Measurements from ENCODE around the gene PLEKHM2.

The PLEKHM2 gene

DNA sequence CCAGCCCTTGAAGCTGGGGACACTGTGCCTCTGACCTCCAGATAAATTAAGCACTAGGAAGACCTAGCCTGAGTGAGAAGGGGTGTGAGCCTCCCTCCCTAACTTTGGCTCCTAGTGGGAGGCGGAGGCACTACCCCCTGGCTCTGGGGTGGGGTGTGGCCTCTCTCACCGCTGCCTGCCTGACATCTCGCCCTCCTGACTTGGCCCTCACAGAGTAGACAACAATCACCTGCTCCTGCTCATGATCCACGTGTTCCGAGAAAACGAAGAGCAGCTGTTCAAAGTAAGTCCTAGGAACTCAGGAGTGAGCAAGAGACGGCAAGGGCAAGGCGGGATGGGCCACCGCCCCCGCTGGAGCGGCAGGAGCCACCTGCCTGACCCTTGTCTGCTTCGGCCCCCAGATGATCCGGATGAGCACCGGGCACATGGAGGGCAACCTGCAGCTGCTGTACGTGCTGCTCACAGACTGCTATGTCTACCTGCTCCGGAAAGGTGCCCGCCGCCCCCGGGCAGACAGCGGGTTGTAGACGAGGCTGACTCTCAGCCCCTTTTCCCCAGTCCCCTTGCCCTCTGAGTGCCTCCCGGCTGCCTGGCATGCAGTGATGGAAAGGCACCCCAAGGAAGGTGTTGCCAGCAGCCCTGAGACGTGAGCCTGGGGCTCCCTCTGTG lies 43.9 kb downstream of the PLEKHM2 start:
- no peak for DNase-seq

DNA sequence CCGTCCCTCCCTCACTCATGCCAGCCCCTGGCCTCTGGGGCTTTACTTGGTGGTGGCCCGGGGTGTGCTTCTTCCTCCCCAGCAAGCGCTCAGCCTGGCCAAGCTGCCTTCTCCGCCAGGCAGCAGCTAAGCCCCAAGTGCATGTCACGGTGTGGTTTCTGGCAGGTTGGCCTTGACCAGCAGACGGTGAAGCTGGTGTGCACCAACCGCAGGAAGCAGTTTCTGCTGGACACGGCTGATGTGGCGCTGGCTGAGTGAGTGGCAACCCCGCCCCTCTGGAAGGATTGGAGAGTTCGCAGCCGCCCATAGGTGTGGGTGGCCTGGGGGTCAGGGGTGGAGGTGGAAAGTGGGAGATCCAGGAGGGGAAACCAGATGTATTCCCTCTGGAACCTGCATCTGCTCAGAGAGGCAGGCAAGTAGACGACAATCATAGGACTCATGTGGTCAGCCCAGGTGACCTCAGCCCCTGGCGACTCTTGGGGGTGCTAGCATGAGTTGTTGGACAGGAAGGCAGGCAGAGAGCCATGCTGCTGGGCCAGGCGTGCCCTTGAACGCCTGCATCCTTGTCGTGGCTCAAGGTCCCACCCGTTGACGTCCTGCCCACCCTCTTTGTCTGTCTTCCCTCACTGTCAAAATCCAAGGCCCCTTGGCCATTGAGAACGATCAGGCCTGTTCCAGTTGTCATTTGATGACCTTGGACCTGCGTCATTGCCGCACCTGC lies 45.0 kb downstream of the PLEKHM2 start:
- DNase-seq: no peak

- DNase-seq: no peak
Observed at GRCh38 chr1:15730423-15730822, 46.3 kb downstream of the PLEKHM2 start.

DNA sequence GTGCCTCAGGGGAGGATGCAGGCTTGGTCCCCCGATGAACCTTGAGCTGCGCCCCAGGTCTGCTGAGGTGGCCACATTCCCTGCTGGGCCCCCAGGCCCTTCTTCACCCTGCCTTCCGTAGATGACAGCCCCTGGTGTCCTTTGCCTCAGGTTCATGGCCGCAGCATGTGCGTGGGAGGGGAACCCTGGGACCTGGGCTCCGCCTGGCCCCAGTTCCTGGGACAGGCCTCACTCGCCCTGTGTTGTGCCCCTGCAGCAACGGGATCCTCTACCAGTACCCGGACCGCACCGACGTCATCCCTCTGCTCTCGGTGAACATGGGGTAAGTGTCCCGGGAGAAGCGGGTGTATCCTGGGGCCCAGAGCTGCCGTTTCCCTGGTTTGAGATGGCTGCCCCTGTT lies 46.8 kb downstream of the PLEKHM2 start:
- no peak for DNase-seq

GRCh38 chr1:15731735-15732685 lies 47.9 kb downstream of the PLEKHM2 start:
- no peak for DNase-seq

GRCh38 chr1:15732686-15733081 lies 48.6 kb downstream of the PLEKHM2 start:
- DNase-seq: no peak

DNA sequence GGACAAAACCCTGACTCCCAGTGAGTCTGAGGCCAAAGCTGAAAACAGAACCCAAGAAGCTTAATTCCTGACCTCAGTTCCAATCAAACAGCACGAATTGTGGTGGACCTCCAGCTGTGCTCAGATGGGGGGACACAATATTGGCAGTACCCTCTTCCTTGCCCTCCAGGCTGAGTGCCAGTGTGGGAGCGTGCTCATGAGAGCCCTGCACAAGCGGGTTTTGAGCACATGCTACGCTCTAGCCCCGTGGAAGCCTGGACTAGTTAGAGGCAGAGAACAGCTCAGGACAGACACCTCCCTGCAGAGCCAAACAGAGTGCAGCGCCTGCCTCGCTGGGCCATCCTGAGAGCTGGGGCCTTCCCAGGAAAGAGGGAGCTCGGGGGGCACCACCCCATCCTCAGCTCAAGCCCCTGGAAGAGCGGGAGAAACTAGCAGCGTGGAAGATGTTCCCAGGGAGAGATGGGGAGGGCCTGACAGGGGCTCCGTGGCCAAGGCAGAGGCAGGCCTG lies 49.2 kb downstream of the PLEKHM2 start:
- DNase-seq: no peak

DNA sequence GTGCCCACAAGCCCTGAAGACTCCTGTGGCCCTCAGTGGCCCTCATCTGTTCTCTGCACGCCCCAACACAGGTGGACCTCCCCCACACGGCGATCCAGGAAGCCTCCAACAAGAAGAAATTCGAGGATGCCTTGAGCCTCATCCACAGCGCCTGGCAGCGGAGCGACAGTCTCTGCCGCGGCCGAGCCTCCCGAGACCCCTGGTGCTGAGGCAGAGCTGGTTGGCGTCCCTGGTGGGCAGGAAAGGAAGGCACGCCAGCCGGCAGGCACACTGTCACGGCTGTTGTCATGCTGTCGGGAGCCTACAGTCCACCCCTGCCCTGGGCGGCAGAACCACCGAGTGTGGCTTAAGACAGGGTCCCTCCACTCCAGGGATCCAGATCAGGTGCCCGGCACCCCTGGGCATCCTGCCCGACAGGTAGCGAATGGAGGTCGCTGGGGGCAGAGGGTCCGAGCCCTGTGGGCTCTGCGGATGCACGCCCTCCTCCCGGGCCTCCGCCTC lies 49.7 kb downstream of the PLEKHM2 start:
- DNase-seq: no peak

- DNase-seq: no peak
Observed at GRCh38 chr1:15734296-15734695, 50.2 kb downstream of the PLEKHM2 start.

- DNase-seq: no peak
Observed at GRCh38 chr1:15734901-15735300, 50.8 kb downstream of the PLEKHM2 start.

GRCh38 chr1:15735304-15736037 lies 51.4 kb downstream of the PLEKHM2 start:
- DNase-seq: no peak

DNA sequence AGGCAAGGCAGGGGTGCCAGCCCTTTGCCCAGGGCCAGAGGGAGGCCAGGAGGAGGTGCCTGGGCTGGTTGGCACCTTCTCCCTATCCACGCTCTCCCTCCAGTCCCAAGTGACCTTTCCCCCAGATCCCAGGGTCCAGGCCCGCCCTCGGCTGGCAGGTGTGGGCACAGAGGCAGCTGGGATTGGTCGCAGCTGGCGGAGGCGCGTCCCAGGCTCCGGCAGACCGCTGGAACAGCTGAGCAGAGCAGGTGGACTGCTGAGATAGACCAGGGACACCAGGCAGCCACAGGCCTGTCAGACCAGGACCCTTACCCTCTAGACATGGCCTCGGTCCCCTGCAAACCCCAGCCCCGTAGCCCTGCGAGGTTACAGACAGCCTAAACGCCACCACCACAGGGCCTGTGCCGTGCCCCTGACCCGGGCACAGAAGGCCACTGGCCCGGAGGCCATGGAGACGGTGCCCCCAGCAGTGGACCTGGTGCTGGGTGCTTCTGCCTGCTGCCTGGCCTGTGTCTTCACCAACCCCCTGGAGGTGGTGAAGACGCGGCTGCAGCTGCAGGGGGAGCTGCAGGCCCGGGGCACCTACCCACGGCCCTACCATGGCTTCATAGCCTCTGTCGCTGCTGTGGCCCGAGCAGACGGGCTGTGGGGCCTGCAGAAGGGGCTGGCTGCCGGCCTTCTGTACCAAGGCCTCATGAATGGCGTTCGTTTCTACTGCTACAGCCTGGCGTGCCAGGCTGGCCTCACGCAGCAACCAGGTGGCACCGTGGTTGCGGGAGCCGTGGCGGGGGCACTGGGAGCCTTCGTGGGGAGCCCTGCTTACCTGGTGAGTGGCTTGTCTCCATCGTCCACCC lies 52.1 kb downstream of the PLEKHM2 start, which contains the start of gene SLC25A34:
Gene SLC25A34 (plus strand): TSS at position 221 of the 854 bp plus-strand sequence. CDS start 228 bp downstream, at position 449.
- DNase-seq: no peak

DNA sequence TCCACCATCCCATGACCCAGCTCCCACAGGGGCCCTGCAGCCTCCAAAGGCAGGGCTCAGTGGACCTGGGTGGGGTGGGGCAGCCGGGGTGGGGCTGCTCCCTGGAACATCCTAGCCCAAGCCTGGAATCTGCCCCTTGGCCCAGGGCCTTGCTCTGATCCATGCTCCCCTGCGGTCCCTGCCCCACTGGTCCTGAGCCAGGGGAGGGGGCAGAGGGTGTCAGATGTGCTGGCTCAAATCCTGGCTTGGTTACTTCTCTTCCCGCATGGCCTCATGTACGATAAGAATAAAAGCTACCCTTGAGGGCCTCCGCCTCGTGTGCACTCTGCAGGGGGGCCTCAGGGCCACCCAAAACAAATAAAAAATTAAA lies 52.8 kb downstream of the PLEKHM2 start:
- no peak for DNase-seq

DNA sequence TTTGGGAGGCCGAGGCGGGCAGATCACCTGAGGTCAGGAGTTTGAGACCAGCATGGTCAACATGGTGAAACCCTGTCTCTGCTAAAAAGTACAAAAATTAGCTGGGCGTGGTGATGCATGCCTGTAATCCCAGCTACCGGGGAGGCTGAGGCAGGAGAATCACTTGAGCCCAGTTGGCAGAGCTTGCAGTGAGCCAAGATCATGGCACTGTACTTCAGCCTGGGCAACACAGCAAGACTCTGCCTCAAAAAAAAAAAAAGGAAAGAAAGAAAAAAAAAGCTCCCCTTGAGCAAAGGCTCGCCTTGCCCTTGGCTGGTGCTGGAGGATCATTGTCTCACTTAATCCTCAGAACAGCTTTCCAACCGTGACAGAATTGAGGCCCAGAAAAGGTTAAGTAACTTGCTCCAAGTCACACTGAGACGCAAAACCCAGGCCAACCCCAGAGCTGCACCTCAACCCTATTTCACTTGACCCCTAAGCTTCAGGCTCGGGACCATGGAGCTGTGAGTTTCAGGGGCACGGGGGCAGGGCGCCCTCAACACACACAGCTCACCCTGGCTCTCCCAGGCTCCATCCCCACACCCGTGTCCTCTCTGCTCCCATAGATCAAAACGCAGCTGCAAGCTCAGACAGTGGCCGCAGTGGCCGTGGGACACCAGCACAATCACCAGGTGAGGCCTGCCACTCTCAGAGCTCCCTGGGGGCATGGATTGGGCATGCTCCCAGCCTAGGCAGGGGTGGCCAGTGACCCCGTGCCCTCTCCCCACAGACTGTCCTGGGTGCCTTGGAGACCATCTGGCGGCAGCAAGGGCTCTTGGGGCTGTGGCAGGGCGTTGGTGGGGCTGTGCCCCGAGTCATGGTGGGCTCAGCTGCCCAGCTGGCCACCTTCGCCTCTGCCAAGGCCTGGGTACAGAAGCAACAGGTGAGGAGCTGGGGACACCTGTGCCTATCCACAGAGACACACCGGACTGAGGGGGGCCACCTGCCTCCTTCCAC lies 53.5 kb downstream of the PLEKHM2 start:
- DNase-seq: no peak

GRCh38 chr1:15738416-15739113 lies 54.4 kb downstream of the PLEKHM2 start:
- no peak for DNase-seq

DNA sequence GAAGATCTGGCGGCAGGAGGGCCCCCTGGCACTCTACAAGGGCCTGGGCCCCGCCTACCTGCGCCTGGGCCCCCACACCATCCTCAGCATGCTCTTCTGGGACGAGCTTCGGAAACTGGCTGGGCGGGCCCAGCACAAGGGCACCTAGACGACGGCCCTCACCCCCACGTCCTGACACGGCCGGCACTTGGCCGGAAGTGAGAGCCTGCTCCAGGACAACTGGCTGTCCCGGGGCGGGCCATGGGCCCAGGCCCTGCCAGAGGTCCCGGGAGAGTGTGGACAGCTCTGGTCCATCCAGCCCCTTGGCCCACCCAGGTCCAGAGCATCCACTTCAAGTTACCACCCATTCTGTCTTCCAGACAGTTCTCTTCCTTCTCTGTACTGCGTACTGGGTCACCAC lies 55.1 kb downstream of the PLEKHM2 start:
- DNase-seq: no peak

GRCh38 chr1:15739745-15740144 lies 55.6 kb downstream of the PLEKHM2 start:
- no peak for DNase-seq

GRCh38 chr1:15740924-15741850 lies 57.1 kb downstream of the PLEKHM2 start:
- DNase-seq: peak; percentile 44
